Thyroid gland (tissue), 4 donors: ENCODE data around the gene EXD1. TPM values are rescaled to one million over a fixed set of nuclear protein-coding genes. Genes with fewer than 3 reads are reported as not detected.
"Not testable (repeated sequence)": the region's sequence is repeated elsewhere in the genome, so short reads cannot be mapped to it uniquely, and the experiment has no call there.

Experiments
- DNase-seq, 2 donors: peaks; one replicate each; pipeline ENCODE4 v3.0.0-alpha.2; 2019
- H3K27ac ChIP-seq, 3 donors: fragments of 200-600 bp; sonication (generic); 1 replicate in 2 of 3; 2 replicates in 1 of 3; pipeline ENCODE4 v1.5.1; 2016 to 2019; ENCODE audit warnings: mild to moderate bottlenecking in 1 of 3, moderate library complexity in 1 of 3
- H3K27me3 ChIP-seq: fragments of 200-600 bp; sonication (generic); one replicate; pipeline ENCODE4 v1.5.1; 2019
- H3K36me3 ChIP-seq, 2 donors: fragments of 200-600 bp; sonication (generic); one replicate each; pipeline ENCODE4 v1.5.1; 2016 to 2019
- H3K4me1 ChIP-seq, 2 donors: fragments of 200-600 bp; sonication (generic); one replicate each; pipeline ENCODE4 v1.5.1; 2017 to 2019
- H3K4me3 ChIP-seq, 3 donors: fragments of 200-600 bp; sonication (generic); replicated peaks in 1 of 3; 1 replicate in 2 of 3; 2 replicates in 1 of 3; pipeline ENCODE4 v1.5.1; 2016; ENCODE audit warnings: mild to moderate bottlenecking in 1 of 3
- H3K9me3 ChIP-seq: fragments of 200-600 bp; sonication (generic); one replicate; pipeline ENCODE4 v1.5.1; 2017
- POLR2A ChIP-seq, 2 donors: fragments of 450-650 bp; IDR thresholded peaks; one replicate each; pipeline ENCODE4 v1.6.1; 2017; ENCODE audit warnings: antibody characterized with exemption in 2 of 2, mild to moderate bottlenecking in 2 of 2, moderate library complexity in 1 of 2
- WGBS, 2 donors: methylation state at CpG; one replicate each; pipeline ENCODE4 v1.1.5; 2017; 5-methylcytosine and 5-hydroxymethylcytosine counted together
- intact Hi-C: fragments of 100-400 bp; cut with DNase I; formaldehyde crosslinking; loops from one replicate; pipeline ENCODE4 v1.15.1; 2023
- total RNA-seq, 4 donors: library from RNA; depleted of rRNA; stranded (reverse); fragments of >200 nt; gene quantifications; one replicate each; pipeline ENCODE4 v1.2.3, GENCODE V29; 2016
- TF ChIP-seq, protein P1 (sequence below), 6 experiments: fragments of 200-600 bp in 3 of 6; fragments of 450-650 bp in 3 of 6; sonication (generic) in 3 of 6; IDR thresholded peaks; one replicate each; pipeline ENCODE4 v1.5.1; 2016 to 2019; ENCODE audit warnings: antibody characterized with exemption in 6 of 6, mild to moderate bottlenecking in 2 of 6, inconsistent platforms in 1 of 6, moderate library complexity in 1 of 6

Gene EXD1
- total RNA-seq, 4 donors from 2014 or later, result 0.13 TPM; not detected in 3

DNA sequence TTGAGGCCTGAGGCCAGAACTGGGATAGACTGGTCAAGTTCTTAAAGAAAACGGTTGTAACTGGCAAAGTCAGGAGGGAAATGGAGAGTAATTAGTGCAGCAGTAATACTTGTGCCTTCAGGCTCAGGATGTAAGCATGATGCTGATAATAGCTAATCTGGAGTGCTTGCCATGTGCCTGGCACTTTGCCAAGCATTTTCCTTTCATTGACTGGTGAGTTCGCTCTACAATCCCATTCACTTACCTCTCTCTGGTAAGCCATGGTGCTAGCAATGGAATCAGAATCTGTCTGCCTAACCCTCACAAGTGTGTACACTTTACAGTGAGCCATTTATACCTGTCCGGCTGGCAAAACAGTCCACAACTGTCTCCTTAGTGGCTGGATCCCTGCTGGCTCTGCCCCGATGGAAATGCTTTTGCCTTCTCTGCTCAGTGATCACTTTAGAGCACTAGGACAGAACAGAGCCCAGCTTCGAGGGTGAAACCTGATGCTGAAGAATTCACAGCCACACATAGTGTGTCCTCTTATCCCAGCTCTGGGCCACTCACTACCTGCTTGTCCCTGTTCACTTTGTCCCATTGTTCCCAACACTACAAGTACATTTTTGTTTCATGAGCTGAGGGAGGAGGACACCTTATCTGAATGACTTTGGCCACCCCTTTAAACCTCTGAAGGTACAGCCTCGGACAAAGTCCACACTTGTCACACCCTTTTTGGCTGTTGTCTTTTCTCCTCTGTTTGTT is 10.8 kb upstream of the EXD1 start:
- 55 to 66% methylated on average over 6 of the region's 6 CpGs for WGBS, 2 donors
- Histone ChIP-seq H3K4me3 (no peak overlapping the region), H3K4me1 (peaks cover 10 to 14% of the 10 kb centered on the region in 2 donors), H3K27ac (peak overlapping the region in 2 of 3 donors; percentile 6 to 8), H3K9me3 (no peaks in the 10 kb centered on the region), H3K36me3 (peaks cover 0 to 2% of the 10 kb centered on the region in 2 donors), H3K27me3 (no peaks in the 10 kb centered on the region)
- intact Hi-C loops, result no loop called here
- TF ChIP-seq, protein P1, sequence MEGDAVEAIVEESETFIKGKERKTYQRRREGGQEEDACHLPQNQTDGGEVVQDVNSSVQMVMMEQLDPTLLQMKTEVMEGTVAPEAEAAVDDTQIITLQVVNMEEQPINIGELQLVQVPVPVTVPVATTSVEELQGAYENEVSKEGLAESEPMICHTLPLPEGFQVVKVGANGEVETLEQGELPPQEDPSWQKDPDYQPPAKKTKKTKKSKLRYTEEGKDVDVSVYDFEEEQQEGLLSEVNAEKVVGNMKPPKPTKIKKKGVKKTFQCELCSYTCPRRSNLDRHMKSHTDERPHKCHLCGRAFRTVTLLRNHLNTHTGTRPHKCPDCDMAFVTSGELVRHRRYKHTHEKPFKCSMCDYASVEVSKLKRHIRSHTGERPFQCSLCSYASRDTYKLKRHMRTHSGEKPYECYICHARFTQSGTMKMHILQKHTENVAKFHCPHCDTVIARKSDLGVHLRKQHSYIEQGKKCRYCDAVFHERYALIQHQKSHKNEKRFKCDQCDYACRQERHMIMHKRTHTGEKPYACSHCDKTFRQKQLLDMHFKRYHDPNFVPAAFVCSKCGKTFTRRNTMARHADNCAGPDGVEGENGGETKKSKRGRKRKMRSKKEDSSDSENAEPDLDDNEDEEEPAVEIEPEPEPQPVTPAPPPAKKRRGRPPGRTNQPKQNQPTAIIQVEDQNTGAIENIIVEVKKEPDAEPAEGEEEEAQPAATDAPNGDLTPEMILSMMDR (IDR thresholded peaks at IDR 0.05), result no peak
- no peak for TF ChIP-seq POLR2A (IDR thresholded peaks at IDR 0.05)
- DNase-seq, result peak; percentile 56 to 59

DNA sequence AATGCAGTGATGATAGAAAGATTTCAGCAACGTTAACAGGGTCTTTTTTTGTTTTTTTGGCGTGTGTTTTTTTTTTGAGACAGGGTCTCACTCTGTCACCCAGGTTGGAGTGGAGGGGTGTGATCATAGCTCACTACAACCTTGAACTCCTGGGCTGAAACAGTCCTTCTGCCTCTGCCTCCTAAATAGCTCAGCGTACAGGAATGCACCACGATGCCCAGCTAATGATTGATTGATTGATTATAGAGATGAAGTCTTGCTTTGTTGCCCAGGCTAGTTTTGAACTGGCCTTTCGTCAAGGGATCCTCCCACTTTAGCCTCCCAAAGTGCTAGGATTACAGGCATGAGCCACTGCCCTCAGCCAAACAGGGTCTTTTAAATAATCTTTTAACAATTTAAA is 7.5 kb upstream of the EXD1 start:
- no peaks in the 10 kb centered on the region for H3K36me3 ChIP-seq
- peaks cover 7 to 9% of the 10 kb centered on the region in 2 donors for H3K4me1 ChIP-seq
- TF ChIP-seq POLR2A (IDR thresholded peaks at IDR 0.05), result no peak
- TF ChIP-seq, protein P1 (IDR thresholded peaks at IDR 0.05), result no peak
- H3K9me3 ChIP-seq, result no peaks in the 10 kb centered on the region
- no peaks in the 10 kb centered on the region for H3K27me3 ChIP-seq
- no peak overlapping the region for H3K27ac ChIP-seq
- 55 to 80% methylated on average over 5 of the region's 5 CpGs for WGBS, 2 donors
- intact Hi-C loops, result loop anchor here (10.0 kb wide), 2 partner anchors 47 to 97 kb away; partner anchors contain the start of genes NUSAP1 and OIP5
- DNase-seq, result no peak
- no peak overlapping the region for H3K4me3 ChIP-seq

DNA sequence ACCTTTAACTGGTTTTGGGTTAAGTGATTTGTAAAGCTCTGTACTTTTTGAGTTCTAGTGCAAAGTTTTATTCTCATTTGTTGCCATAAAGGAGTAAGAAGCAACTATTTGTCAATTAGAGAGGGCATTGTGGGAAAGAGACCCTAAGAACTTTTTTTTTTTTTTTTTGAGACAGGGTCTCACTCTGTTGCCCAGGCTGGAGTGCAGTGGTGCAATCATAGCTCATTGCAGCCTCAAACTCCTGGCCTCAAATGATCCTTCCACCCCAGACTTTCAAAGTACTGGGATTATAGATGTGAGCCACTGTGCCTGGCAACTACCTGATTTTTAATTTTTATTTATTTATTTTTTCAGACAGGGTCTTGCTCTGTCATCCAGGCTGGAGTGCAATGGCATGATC is 5.4 kb upstream of the EXD1 start:
- intact Hi-C loops, result loop anchor here (10.0 kb wide), 2 partner anchors 49 to 99 kb away; partner anchors contain the start of genes NUSAP1 and OIP5
- H3K9me3 ChIP-seq, result no peaks in the 10 kb centered on the region
- H3K36me3 ChIP-seq, result no peaks in the 10 kb centered on the region
- no peak for DNase-seq
- no peak overlapping the region for H3K27ac ChIP-seq
- H3K27me3 ChIP-seq, result no peaks in the 10 kb centered on the region
- H3K4me1 ChIP-seq, result peaks cover 9 to 13% of the 10 kb centered on the region in 2 donors
- H3K4me3 ChIP-seq, result no peak overlapping the region
- TF ChIP-seq POLR2A (IDR thresholded peaks at IDR 0.05), result no peak
- TF ChIP-seq, protein P1 (IDR thresholded peaks at IDR 0.05), result no peak

DNA sequence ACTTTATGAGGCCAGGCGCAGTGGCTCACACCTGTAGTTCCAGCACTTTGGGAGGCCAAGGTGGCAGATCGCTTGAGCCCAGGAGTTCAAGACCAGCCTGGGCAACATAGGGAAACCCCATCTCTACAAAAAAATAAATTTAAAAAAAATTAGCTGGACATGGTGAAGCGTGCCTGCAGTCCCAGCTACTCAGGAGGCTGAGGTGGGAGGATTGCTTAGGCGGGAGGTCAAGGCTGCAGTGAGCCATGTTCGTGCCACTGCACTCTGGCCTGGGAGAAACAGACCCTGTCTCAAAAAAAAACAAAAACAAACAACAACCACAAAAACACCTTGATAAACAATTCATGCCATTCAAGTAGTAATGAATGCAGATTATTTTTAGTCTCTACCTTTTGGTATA is 4.7 kb upstream of the EXD1 start:
- intact Hi-C loops, result loop anchor here (10.0 kb wide), 2 partner anchors 50 to 100 kb away; partner anchors contain the start of genes NUSAP1 and OIP5
- not testable (repeated sequence) for DNase-seq, H3K27me3 ChIP-seq, H3K36me3 ChIP-seq, H3K9me3 ChIP-seq, H3K4me3 ChIP-seq, H3K27ac ChIP-seq
- H3K4me1 ChIP-seq, result peaks cover 9 to 13% of the 10 kb centered on the region in 2 donors
- WGBS, 2 donors, result 95 to 96% methylated on average over 5 of the region's 5 CpGs

DNA sequence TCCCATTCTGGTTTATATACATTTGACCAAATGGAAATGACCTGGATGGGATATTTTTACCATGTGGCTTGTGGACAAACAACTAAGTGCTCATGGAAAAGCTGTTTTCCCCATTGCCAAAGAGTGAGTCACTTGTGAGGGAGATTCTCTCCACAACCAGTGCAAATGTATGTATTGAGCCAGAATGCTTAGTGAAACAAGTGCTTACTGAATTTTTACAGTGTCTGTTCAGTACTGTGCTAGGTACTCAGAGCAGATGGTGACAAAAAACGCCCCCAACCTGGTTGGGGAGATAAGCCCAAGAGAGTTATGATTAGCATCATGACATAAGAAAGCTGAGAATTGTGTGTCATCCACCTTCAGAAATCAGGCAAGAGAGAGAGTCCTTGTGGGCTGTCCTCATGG is 2.8 kb upstream of the EXD1 start:
- no peak overlapping the region for H3K4me3 ChIP-seq

More for the DNA sequence above, 2.8 kb upstream of the EXD1 start:
- Histone ChIP-seq H3K9me3 (no peaks in the 10 kb centered on the region), H3K27me3 (no peaks in the 10 kb centered on the region), H3K4me1 (peaks cover 9 to 13% of the 10 kb centered on the region in 2 donors), H3K27ac (no peak overlapping the region), H3K36me3 (no peaks in the 10 kb centered on the region)
- DNase-seq, result no peak
- TF ChIP-seq POLR2A (IDR thresholded peaks at IDR 0.05), result no peak
- TF ChIP-seq, protein P1 (IDR thresholded peaks at IDR 0.05), result no peak
- intact Hi-C loops, result loop anchor here (10.0 kb wide), 2 partner anchors 51 to 101 kb away; partner anchors contain the start of genes NUSAP1 and OIP5
- 78 to 95% methylated on average over 1 of the region's 1 CpG for WGBS, 2 donors
